NCI-H2107 (cell line): ENCODE data around the gene TTC39C.

Experiments used
- DNase-seq: peaks from one replicate; lab custom pipeline; 2025; lab: John Stamatoyannopoulos, UW

TTC39C gene

DNA sequence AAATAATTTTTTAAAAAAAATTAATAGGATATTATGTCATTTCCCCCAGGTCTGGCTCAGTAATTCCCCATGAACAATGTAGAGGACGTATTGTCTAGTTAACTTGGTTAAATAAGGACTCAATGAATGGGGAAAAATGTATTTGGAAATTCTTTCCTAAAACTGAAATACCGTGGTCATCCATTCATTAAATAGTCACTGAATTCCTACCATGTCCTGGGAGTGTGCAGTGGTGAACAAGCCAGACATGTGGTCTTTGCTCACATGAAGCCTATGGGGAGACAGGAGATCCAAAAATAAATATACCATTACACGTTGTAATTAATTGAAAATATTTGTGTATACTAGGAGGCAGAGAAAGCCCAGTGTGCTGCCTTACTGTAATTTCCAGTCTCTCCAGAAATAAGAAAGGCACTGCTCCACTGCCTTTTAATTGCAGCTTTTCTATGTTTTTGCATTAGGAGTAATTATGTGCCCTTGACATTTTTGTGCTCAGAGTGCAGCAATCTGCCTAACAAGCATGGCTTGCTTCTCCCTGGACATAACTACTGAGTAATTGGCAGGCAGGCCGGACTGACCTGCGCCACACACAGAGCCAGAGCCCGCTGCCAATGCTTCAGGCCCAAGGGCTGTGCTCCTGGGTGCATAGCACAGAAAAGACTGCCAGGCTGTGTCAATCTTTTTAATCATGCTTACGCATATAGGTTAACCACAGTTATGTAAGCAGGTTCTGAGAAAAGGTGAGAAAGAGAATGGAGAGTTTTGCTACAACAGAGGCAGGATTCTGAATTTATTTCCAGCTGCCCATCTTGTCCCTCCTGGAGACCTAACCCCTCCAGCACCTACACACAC, 22.2 kb upstream of the TTC39C start:
- no peak for DNase-seq

DNA sequence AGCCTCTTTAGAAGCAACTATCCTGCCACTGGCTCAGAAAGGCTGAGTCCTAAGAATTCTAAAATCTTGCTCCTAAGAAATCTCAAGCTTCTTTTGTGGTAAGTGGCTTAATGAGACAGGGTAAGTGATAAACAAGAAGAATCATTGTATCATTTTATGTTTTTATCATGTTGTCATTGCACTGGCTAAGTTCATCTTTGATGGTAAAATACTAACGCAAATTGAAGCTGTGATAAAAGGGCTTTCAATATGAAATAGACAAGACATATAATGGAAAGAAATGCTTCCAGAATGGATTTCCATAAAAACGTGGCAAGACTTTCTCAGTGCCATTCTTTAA, 21.6 kb upstream of the TTC39C start:
- DNase-seq = no peak

DNA sequence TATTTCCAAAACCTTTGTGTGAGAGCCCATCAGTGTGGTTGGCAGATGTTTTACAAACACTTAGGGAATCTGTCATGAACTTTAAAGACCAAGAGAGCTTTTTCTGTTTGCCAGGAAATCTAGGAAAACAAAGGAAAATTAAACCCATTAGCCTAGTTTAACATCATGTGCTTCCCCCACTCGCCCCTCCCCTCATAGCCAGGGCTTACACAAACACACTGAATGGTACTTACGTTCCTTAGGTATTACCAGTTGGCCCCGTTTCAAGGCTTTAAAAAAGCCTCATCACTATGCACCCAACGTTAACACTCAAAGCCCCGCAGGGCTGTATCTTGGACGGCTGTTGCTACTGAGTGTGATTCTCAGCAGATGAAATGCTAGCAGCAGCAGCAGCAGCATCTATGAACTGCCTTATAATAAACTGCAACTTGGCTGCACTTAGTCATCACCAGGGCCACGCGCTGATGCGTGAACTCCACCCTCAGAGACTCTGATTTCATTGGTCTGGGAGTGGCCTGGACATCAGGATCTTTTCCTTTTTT, 20.1 kb upstream of the TTC39C start:
- peak; percentile 39 for DNase-seq

DNA sequence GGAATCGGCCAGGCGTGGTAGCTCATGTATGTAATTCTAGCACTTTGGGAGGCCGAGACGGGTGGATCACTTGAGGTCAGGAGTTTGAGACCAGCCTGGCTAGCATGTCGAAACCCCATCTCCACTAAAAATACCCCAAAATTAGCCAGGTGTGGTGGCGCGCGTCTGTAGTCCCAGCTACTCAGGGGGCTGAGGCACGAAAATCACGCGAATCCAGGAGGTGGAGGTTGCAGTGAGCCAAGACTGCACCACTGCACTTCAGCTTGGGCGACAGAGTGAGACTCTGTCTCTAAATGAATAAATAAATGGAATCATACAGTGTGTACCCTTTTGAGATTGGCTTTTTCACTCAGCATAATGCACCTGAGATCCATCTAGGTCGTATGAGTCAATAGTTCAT, 19.4 kb upstream of the TTC39C start:
- DNase-seq = no peak

DNA sequence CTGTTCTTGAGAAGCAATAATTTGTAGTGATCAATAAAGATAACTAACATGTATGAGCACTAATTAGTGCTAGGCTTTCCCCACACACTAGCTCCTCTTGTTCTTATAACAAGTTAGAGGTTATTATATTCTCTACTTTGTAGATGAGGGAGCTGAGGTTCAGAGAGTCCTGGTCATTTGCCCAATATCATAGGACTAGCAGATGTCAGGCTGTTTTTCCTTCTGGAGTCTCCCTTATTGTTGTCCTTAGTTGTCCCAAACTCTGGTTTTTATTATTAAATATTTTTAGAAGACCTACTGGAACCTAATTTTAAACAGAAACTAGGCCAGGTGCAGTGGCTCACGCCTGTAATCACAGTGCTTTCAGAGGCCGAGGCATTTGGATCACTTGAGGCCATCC, 16.5 kb upstream of the TTC39C start:
- DNase-seq = no peak

DNA sequence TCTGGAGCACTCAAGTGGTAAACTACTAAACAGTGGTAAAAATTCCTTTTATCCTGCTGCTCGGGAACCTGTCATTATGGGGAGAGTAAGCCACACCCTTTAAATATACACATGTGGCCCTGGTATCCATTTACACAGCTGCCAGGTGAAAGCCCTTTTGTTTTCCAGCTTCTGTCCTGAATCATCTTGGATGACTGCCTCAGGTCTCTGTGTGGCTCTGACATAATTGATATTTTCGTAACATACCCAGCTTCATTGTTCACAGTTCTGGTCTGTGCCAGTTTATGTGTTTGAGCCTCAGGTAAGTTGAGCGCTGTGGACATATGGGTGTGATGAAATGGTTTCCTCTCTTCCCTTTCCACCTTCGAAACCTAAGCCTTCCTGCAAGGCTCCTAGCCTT, 15.7 kb upstream of the TTC39C start:
- DNase-seq = peak; percentile 73

DNA sequence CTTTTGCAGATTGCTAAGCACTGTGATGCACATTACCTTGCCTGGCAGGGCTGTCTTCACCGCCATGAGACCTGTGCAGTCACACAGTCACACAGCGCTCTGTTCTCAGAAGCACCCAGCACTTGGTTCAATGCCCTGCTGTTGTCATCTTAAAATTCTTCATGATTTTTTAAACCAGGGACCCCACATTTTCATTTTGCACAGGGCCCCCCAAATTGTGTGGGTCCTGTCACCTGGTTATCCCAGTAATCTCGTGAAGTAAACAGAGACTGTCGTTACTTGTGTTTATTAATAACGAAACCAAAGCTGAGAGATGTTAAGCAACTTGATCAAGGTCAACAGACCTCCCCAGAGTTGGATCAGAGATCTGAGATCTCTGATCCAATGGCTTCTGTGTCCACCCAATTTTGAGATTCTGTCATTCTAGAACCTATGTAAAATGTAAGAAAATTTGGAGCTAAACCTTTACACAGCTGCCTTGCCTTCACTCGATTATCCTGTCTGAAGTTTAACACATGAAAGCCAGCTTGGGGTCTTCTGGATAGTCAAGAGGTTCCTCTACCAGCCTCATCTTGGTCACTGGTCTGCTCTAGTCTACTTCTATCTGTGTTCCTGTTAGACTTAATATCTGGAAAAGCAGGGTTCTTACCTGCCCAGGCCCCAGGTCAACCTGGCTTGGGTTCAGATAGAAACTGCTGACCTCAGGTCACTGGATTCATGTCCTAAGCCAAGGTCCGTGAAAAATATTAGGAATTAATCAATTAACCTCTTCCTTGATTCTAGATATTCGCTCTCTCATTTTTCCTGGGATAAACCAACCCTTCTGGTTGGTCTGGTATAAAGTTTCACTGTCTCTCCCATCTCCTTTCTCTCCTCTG, 13.7 kb upstream of the TTC39C start:
- DNase-seq = no peak

DNA sequence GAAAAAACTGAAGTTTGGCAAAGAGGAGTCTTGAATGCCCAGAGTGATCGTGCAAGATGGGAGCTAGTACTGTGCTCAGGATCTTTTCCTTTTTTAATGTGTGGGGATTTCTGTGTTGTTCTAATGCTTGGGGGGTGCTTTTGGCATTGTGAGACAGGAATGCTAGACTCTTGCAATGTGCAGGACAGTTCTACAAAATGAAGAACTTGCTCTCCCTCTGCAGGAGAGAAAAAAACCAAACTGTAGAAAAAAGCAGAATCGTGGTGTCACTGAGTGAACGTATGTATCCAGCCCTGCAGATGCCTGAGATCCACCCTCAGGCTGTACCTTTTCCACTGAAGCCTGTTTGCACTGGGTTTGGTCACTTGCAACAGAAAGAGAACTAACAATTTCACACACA, 12.1 kb upstream of the TTC39C start:
- DNase-seq = no peak

DNA sequence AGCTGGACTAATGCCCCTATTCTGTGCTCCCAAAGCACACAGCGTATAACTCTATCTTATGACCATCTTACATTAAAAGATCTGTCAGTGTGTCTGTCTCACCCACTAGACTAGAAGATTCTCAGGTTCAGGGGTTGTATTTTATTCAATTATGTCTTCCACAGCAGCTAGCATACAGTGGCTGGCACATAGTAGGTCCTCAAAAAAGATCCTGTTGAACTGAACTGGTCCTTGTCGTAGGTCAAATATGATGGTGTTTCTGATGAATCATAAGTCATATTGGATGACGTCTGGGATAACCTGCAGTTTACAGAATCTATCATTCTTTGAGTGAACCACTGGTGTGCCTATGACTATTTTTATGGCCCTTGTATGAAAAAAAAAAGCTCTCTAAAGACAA, 11.3 kb upstream of the TTC39C start:
- no peak for DNase-seq

DNA sequence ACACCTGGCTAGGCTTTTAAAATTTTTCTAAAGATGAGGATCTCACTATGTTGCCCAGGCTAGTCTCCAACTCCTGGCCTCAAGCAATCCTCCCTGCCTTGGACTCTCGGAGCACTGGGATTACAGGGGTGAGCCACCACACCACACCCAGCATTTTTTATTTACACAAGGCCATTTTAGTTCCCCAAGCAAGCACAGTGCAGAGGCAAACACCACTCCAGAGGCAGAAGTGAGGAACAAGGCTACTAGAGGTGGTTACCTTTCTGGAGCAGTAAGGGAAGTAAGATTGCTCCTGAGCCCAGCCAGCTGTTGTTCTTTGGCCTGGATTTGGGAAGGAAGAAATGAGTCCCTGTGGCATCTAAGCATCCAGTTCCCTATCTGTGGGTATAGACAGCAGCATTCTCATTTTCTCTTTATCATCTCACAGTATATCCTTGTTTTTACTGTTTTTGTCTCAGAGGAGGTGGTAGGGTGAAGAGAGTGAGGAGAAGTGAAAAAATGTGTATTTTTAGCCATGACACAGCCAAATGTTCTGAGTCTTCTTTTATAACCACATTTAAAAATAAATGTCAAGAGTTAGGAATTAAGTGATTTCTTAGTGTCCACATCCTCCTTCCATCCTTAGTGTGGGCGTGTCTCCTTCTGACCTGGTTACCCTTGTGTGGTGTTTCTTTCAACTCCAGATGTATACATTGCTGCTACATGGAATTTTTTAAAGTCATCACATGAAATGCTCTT, 10.5 kb upstream of the TTC39C start:
- no peak for DNase-seq

DNA sequence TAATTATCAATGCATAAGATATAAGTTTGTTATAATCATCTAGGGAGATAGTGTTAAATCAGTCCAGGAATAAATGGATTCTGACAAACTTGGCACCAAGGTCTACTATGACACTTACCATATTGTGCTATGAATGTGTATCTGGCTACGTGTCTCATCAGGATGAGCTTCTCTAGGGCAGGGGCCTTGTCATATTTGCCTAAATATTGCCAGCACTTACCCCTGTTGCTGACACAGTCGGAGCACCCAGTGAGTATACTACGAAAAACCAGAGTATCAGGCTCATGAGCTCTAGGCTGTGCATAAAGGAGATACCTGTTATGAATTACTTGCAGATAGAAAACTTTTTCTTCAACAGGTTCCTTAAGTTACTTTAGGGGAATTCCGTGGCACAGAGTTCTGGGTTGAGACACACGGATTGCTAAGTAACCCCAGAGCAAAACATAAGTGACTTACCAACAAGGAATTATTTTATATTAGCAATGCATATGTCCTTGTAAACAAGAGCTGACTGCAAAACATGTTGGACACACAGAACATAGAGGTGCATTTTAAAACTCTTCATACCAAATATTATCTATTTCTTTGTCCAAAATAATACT, 7.7 kb upstream of the TTC39C start:
- DNase-seq = no peak

DNA sequence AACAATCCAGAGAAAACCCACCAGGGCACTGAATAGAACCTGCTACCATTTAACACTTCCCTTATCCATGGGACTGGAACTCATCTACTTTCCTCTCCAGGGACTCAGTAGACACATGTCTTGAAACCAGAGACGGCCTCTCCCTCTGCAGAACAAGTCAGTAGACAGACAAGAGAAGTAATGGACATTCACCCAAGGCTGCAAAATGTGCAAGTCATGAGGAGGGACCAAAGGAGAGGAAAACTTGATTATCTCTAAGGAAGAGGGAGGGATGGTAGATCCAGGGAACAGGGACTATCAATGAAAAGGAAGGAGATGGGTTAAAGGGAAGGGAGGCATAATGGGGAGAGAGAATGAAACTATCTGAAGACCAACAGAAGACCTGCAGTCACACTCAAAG, 5.3 kb upstream of the TTC39C start:
- DNase-seq = no peak

DNA sequence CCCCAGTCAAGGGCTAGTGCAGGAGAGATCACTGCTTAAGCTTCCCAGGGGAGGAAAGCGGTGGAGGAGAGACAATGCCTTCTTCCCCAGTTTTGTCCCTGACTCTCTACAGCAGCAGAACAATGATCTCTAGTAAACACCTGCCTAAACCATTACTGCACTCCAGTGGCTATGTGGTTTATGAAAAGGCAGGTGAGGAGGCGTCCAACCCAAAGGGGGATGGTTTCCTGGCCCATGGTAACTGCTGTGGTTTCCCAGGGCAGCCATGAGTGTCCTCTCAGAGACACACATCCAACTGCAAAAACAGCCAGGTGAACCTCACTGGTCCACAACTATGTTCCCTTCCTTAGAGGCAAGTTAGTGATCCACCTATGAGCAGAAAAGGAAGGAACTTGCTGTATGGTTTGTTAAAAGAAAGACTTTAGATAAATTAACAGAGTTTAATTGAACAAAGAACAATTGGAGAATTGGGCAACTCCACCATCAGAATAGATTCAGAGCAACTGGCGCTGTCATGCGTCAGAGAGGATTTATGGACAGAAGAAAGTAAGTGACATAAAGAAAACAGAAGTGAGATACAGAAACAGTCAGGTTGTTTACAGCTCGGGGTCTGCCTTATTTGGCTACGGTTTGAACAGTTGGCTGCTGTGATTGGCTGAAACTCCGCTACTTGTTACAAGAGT, 4.8 kb upstream of the TTC39C start:
- DNase-seq = peak; percentile 61

DNA sequence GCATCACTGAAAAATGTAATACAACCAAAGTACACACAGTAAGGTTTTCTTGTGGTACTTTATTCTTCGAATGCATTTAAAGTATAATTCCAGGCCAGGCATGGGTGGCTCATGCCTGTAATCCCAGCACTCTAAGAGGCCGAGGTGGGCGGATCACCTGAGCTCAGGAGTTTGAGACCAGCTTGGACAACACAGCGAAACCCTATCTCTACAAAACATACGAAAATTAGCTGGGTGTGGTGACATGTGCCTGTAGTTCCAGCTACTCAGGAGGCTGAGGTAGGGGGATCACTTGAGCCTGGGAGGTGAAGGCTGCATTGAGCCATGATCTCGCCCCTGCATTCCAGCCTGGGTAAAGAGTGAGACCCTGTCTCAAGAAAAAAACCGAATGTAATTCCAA, 3.9 kb upstream of the TTC39C start:
- no peak for DNase-seq

DNA sequence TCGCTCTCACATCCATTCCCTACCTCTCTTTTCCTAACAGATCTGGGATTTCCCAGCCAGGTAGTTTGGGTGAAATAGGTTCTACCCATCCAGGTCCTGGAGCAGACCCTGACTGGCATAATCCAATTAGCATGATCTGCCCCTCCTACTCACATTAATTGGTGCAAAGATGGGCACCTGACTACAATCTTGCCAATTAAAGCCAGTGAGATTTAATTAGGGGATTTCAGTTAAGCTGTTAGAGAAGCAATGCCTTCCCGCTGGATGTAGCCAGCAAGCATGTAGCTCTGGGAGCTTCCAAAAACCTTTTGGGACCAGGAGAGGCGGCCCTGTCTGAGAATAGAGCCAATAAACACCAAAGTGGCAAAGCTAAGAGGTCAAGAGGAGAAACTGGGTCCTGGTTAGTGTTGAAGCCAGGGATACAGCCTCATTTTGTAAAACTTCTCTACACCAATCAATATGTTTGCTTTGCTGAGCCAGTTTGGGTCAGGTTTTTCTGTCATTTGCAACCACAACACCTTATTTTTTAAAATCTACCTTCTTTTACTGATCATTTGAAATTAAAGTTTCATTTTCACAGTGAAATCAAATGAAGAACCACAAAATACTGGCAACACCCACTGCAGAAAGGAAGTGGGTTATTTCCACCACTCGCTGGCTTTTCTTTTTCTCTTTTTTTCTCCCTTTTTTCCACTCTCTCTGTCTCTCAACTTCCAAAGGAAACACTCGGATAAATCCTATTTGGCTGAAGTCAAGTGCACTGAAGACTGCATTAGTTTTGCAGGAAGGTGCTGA, 3.2 kb upstream of the TTC39C start:
- no peak for DNase-seq

DNA sequence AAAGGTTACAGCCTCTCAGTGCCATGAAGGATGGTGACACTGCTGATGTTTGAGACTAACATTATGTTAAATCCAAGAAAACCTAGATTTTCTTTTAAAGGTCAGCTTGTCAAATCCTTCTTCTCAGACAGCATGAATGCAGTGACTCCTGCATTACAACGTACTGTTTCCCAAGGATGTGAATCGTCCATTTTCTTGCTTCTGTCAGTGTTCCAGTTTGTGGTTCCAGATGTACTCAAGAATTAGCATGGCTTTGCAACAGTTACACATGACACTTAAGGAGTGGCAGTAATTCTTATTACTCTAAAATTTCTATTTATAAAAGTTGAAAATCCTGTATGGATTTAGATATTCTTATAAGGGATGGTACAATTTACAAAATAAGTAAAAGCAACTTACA, 1.5 kb upstream of the TTC39C start:
- no peak for DNase-seq

DNA sequence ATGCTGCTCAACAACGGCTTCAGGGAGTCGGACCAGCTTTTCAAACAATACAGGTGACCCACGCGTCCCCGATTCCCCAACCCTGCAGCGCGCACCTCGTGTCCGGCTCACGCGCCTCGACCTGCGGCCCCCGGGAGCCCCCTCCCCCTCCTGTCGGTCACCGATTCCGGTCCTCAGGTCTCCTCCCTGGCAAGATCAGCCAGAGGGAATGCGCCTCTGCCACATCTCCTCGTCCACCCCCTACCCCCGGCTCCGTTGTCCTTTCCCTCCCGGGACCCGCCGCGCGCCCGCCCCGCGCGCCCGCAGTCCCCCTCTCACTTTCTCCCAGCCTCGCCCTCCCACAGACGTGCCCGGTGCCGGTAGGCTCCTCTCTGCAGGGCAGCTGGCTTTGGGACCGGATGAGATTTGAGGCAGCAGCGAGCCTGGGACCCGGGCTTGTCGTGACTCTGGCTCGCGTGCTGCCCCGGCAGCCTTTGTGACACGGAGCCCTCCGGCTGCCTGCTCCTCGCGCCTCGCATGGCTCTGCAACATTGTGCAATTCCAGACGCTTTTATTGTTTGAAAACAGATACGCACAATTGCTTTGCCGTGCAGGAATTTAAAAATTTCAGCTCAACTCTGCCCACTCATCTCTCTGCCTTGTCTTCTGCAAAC, 558 bp downstream of the TTC39C start:
- DNase-seq = no peak

DNA sequence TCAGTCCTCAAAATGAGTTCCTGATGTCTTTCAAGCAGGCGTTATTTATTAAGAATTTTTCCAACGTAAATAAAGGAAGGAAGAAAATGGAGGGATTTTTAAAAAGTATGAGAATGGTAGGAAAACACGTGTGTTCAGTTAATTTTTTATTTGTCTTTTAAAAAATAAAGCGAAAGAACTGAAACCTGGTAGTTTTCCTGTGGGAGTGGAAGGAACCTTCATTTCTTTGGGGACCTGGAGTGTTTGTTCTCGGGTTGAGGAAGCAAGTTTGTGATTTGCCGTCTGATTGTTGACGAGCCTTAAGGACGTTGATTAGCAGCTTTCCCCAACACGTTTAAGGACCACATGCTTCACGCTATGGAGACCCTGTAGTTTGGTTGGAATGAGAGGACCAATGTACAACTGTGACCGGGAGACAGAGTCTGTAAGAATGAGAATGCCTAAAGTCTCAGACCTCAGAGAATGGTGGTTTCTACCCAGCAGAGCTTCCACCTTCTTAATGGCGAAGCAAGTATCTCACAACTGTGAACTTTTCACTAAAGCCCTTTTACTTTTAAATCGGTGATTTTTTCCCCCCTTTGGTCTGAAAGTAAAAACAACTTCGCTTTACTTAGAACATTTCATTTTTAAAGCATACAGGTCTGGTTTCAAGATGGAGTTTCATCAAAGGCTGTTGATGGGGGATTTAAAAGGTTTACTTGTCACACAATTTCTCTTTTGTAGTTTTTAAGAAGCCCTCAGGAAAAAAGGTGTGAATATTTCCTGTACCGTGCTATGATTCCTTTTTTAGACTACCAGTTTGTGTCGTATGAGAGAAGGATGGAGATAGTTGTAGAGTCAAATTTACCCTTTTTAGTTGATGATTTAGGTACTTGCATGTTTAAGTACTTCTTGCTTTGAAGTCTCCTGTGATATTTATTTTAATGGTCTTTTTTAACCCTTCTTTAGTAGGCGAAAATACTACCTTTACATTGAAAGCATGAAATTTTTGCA, 1.4 kb downstream of the TTC39C start:
- DNase-seq = no peak

DNA sequence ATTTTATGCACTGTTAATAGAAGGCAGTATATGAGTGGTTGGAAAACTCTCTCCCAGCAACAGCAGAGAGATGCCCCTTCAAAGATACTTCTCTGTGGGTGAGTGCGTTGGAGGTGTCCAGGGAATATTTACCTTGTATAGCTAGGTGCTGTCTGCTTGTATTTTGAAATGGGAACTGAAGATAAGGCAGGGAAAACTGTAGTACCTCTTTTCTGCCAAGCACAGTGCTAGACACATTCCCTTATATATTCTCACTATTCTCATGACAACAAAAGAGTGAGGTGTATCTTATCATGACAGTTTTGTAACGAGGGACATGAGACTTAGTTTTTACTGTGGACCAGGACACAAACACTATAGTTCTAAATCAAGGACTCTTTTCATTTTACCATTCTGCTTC, 2.1 kb downstream of the TTC39C start:
- DNase-seq = no peak
